Endothelial cell (in vitro differentiated cells): ENCODE data around the gene TNS4. TPM values are rescaled to one million over a fixed set of nuclear protein-coding genes. Genes with fewer than 3 reads are reported as not detected.
A peak's percentile ranks its signal among the peaks of the same experiment; 100 is the strongest.

Experiments
- DNase-seq: peaks from one replicate; pipeline ENCODE4 v3.0.0; 2021; ENCODE audit warnings: low spot score
- H3K27ac Mint-ChIP-seq: one replicate; pipeline ENCODE4 v1.8.0; 2021; ENCODE audit warnings: mixed read lengths, inconsistent platforms; ENCODE audit not compliant: unreplicated experiment
- H3K27me3 Mint-ChIP-seq: one replicate; pipeline ENCODE4 v1.8.0; 2021; ENCODE audit warnings: mild to moderate bottlenecking, moderate library complexity, mixed read lengths, inconsistent platforms; ENCODE audit not compliant: unreplicated experiment
- H3K36me3 Mint-ChIP-seq: one replicate; pipeline ENCODE4 v1.8.0; 2021; ENCODE audit warnings: mild to moderate bottlenecking, low read depth, mixed read lengths, inconsistent platforms; ENCODE audit not compliant: unreplicated experiment
- H3K4me1 Mint-ChIP-seq: one replicate; pipeline ENCODE4 v1.8.0; 2021; ENCODE audit warnings: mild to moderate bottlenecking, mixed read lengths, inconsistent platforms; ENCODE audit not compliant: unreplicated experiment
- H3K4me3 Mint-ChIP-seq: one replicate; pipeline ENCODE4 v1.8.0; 2021; ENCODE audit warnings: mild to moderate bottlenecking, mixed read lengths, inconsistent platforms; ENCODE audit not compliant: unreplicated experiment
- H3K9me3 Mint-ChIP-seq: one replicate; pipeline ENCODE4 v1.8.0; 2021; ENCODE audit warnings: mixed read lengths, inconsistent platforms; ENCODE audit not compliant: unreplicated experiment
- CTCF ChIP-seq: fragments of 200-600 bp; sonication (generic); IDR thresholded peaks from one replicate; pipeline ENCODE4 v1.5.0; 2021; ENCODE audit warnings: antibody characterized with exemption; ENCODE audit not compliant: unreplicated experiment
- total RNA-seq: library from RNA; stranded (reverse); fragmentation: NEBNext Ultra II Directional; extraction: Animal tissue kit (Norgen Biotek cat#: 25700); gene quantifications from one replicate; pipeline ENCODE4 v1.2.1, GENCODE V29; 2021; ENCODE audit not compliant: unreplicated experiment

Gene TNS4
- total RNA-seq, 1 donor from 2014 or later = 0.08 TPM

GRCh38 chr17:40445751-40446468 is 55.5 kb downstream of the TNS4 start:
- TF ChIP-seq CTCF = peak; percentile 41
- Mint-ChIP-seq H3K9me3 (no peaks in the 10 kb centered on the region), H3K27me3 (peaks cover 23% of the 10 kb centered on the region), H3K27ac (peak overlapping the region; percentile 100), H3K4me1 (peaks cover 51% of the 10 kb centered on the region), H3K4me3 (peak overlapping the region; percentile 98), H3K36me3 (peaks cover 28% of the 10 kb centered on the region)
- no peak for DNase-seq

- no peak for DNase-seq
- H3K4me1 Mint-ChIP-seq = peaks cover 55% of the 10 kb centered on the region
- TF ChIP-seq CTCF = peak; percentile 15
- no peaks in the 10 kb centered on the region for H3K9me3 Mint-ChIP-seq
- peaks cover 28% of the 10 kb centered on the region for H3K36me3 Mint-ChIP-seq
- H3K27me3 Mint-ChIP-seq = peaks cover 25% of the 10 kb centered on the region
- peak overlapping the region; percentile 98 for H3K4me3 Mint-ChIP-seq
- peak overlapping the region; percentile 100 for H3K27ac Mint-ChIP-seq
These were observed 57.2 kb downstream of the TNS4 start for GRCh38 chr17:40443988-40444899.

GRCh38 chr17:40443196-40443987 is 58.0 kb downstream of the TNS4 start, which contains the start of gene IGFBP4:
Gene IGFBP4 (plus strand): TSS chr17:40443450. CDS start chr17:40443736, 286 bp downstream.
- H3K27ac Mint-ChIP-seq = peak within 1 kb of the TSS; percentile 100
- H3K4me3 Mint-ChIP-seq = peak within 1 kb of the TSS; percentile 98
- peaks cover 47% of the 10 kb centered on the region for H3K4me1 Mint-ChIP-seq
- peaks cover 24% of the 10 kb centered on the region for H3K36me3 Mint-ChIP-seq
- no peaks in the 10 kb centered on the region for H3K9me3 Mint-ChIP-seq
- peak; percentile 27 for TF ChIP-seq CTCF
- peak; percentile 88 for DNase-seq
- peaks cover 23% of the 10 kb centered on the region for H3K27me3 Mint-ChIP-seq

- Mint-ChIP-seq H3K4me1 (peaks cover 39% of the 10 kb centered on the region), H3K36me3 (peaks cover 21% of the 10 kb centered on the region), H3K4me3 (peak overlapping the region; percentile 88), H3K9me3 (no peaks in the 10 kb centered on the region), H3K27ac (peak overlapping the region; percentile 48), H3K27me3 (peaks cover 23% of the 10 kb centered on the region)
- DNase-seq = no peak
- TF ChIP-seq CTCF = no peak
These were observed 58.8 kb downstream of the TNS4 start for GRCh38 chr17:40442392-40443195.
